ENCODE measurements around the gene ATOSA.

The ATOSA gene

GRCh38 chr15:52679232-52680040 is at the start of gene ATOSA:
Gene ATOSA (minus strand): TSS chr15:52679388. CDS start chr15:52678021, 1,367 bp downstream.
- peak; percentile 96 for DNase-seq (ENCODE audit: low read depth, low spot score)

- peak; percentile 39 for DNase-seq (ENCODE audit: low read depth, low spot score)
These were observed 49.7 kb upstream of the ATOSA start for GRCh38 chr15:52728899-52729298.

- DNase-seq (ENCODE audit: low read depth, low spot score) = no peak
These were observed 48.6 kb upstream of the ATOSA start for GRCh38 chr15:52727815-52728214.

- DNase-seq (ENCODE audit: low read depth, low spot score) = no peak
These were observed 47.0 kb upstream of the ATOSA start for GRCh38 chr15:52726195-52726594.

GRCh38 chr15:52718551-52718950 is 39.4 kb upstream of the ATOSA start:
- DNase-seq (ENCODE audit: low read depth, low spot score) = no peak

- DNase-seq (ENCODE audit: low read depth, low spot score) = no peak
These were observed 38.7 kb upstream of the ATOSA start for GRCh38 chr15:52717924-52718323.

GRCh38 chr15:52717481-52717880 is 38.3 kb upstream of the ATOSA start:
- DNase-seq (ENCODE audit: low read depth, low spot score) = no peak

- DNase-seq (ENCODE audit: low read depth, low spot score) = no peak
These were observed 37.3 kb upstream of the ATOSA start for GRCh38 chr15:52716536-52716935.

GRCh38 chr15:52715411-52715810 is 36.2 kb upstream of the ATOSA start:
- no peak for DNase-seq (ENCODE audit: low read depth, low spot score)

GRCh38 chr15:52714968-52715367 is 35.8 kb upstream of the ATOSA start:
- DNase-seq (ENCODE audit: low read depth, low spot score) = no peak

- no peak for DNase-seq (ENCODE audit: low read depth, low spot score)
These were observed 31.7 kb upstream of the ATOSA start for GRCh38 chr15:52710708-52711389.

GRCh38 chr15:52710050-52710707 is 31.0 kb upstream of the ATOSA start:
- no peak for DNase-seq (ENCODE audit: low read depth, low spot score)

GRCh38 chr15:52709187-52709981 is 30.2 kb upstream of the ATOSA start:
- no peak for DNase-seq (ENCODE audit: low read depth, low spot score)

GRCh38 chr15:52706091-52706490 is 26.9 kb upstream of the ATOSA start:
- peak; percentile 45 for DNase-seq (ENCODE audit: low read depth, low spot score)

GRCh38 chr15:52702390-52702789 is 23.2 kb upstream of the ATOSA start:
- DNase-seq (ENCODE audit: low read depth, low spot score) = no peak

- DNase-seq (ENCODE audit: low read depth, low spot score) = peak; percentile 35
These were observed 20.3 kb upstream of the ATOSA start for GRCh38 chr15:52699457-52699856.

- no peak for DNase-seq (ENCODE audit: low read depth, low spot score)
These were observed 19.3 kb upstream of the ATOSA start for GRCh38 chr15:52698514-52698913.

GRCh38 chr15:52697051-52697450 is 17.9 kb upstream of the ATOSA start:
- no peak for DNase-seq (ENCODE audit: low read depth, low spot score)

- DNase-seq (ENCODE audit: low read depth, low spot score) = no peak
These were observed 16.0 kb upstream of the ATOSA start for GRCh38 chr15:52695154-52695553.

GRCh38 chr15:52689562-52689961 is 10.4 kb upstream of the ATOSA start:
- no peak for DNase-seq (ENCODE audit: low read depth, low spot score)

GRCh38 chr15:52683580-52683979 is 4.4 kb upstream of the ATOSA start:
- no peak for DNase-seq (ENCODE audit: low read depth, low spot score)

GRCh38 chr15:52682781-52683180 is 3.6 kb upstream of the ATOSA start:
- no peak for DNase-seq (ENCODE audit: low read depth, low spot score)

All from astrocyte of the hippocampus (primary cell).